ENCODE data around the gene ZNF580. TPM values are rescaled to one million over a fixed set of nuclear protein-coding genes. Genes with fewer than 3 reads are reported as not detected.

ZNF580 gene
- total RNA-seq = 10 to 100 TPM in 8 of 9 donors, 1 to 10 TPM in 1; 8.0 to 68.7 (median 42.0) TPM
- 100 to 1,000 TPM in 1 of 3 donors, 10 to 100 TPM in 2; 16.6 to 101 (median 97.5) TPM for polyA plus RNA-seq
- long read RNA-seq, donor 1, transcript ZNF580-201 (2 exons, 1,261 nt) = major isoform, 12 of 17 reads
- long read RNA-seq, donor 1, transcript ZNF580-202 (1 exons, 1,707 nt) = minor isoform, 5 of 17 reads
- long read RNA-seq, donor 1, partial matches to known transcripts = 0 of 17 reads
- long read RNA-seq, donor 1, other reads (novel, unspliced or antisense) = 0 of 17 reads
- long read RNA-seq, donor 2, transcript ZNF580-201 (2 exons, 1,261 nt) = major isoform, 9 of 12 reads
- long read RNA-seq, donor 2, partial matches to known transcripts = 0 of 12 reads
- long read RNA-seq, donor 2, other reads (novel, unspliced or antisense) = 0 of 12 reads
- long read RNA-seq, donor 3, transcript ZNF580-202 (1 exons, 1,707 nt) = minor isoform, 5 of 18 reads
- long read RNA-seq, donor 3, transcript ZNF580-201 (2 exons, 1,261 nt) = major isoform, 13 of 18 reads
- long read RNA-seq, donor 3, partial matches to known transcripts = 0 of 18 reads
- long read RNA-seq, donor 3, other reads (novel, unspliced or antisense) = 0 of 18 reads
- long read RNA-seq, donor 4, transcript ZNF580-201 (2 exons, 1,261 nt) = major isoform, 7 of 8 reads
- long read RNA-seq, donor 4, partial matches to known transcripts = 0 of 8 reads
- long read RNA-seq, donor 4, other reads (novel, unspliced or antisense) = 0 of 8 reads
- long read RNA-seq, donor 5, transcript ZNF580-201 (2 exons, 1,261 nt) = major isoform, 65 of 72 reads
- long read RNA-seq, donor 5, partial matches to known transcripts = 0 of 72 reads
- long read RNA-seq, donor 5, other reads (novel, unspliced or antisense) = 3 of 72 reads
- long read RNA-seq, donor 6, partial matches to known transcripts = 1 of 7 reads
- long read RNA-seq, donor 6, other reads (novel, unspliced or antisense) = 0 of 7 reads
- long read RNA-seq, donor 7, transcript ZNF580-202 (1 exons, 1,707 nt) = minor isoform, 7 of 18 reads
- long read RNA-seq, donor 7, transcript ZNF580-201 (2 exons, 1,261 nt) = major isoform, 11 of 18 reads
- long read RNA-seq, donor 7, partial matches to known transcripts = 0 of 18 reads
- long read RNA-seq, donor 7, other reads (novel, unspliced or antisense) = 0 of 18 reads
- long read RNA-seq, donor 8, transcript ZNF580-202 (1 exons, 1,707 nt) = minor isoform, 7 of 19 reads
- long read RNA-seq, donor 8, transcript ZNF580-201 (2 exons, 1,261 nt) = major isoform, 12 of 19 reads
- long read RNA-seq, donor 8, partial matches to known transcripts = 0 of 19 reads
- long read RNA-seq, donor 8, other reads (novel, unspliced or antisense) = 0 of 19 reads
- long read RNA-seq, donor 9, transcript ZNF580-201 (2 exons, 1,261 nt) = major isoform, 12 of 23 reads
- long read RNA-seq, donor 9, transcript ZNF580-202 (1 exons, 1,707 nt) = minor isoform, 10 of 23 reads
- long read RNA-seq, donor 9, partial matches to known transcripts = 0 of 23 reads
- long read RNA-seq, donor 9, other reads (novel, unspliced or antisense) = 0 of 23 reads
- long read RNA-seq, donor 10, transcript ZNF580-201 (2 exons, 1,261 nt) = major isoform, 10 of 15 reads
- long read RNA-seq, donor 10, partial matches to known transcripts = 0 of 15 reads
- long read RNA-seq, donor 10, other reads (novel, unspliced or antisense) = 0 of 15 reads

- WGBS, 4 donors = 0 to 1% (median 0%) methylated on average over 7 to 89 of the region's 89 CpGs
- H3K27me3 ChIP-seq = no peaks in the 10 kb centered on the region
- H3K27ac ChIP-seq = peak within 1 kb of the TSS; percentile 88 to 94 (median 91)
- intact Hi-C loops (cut with DNase I) = no loop called here
- H3K9me3 ChIP-seq (replicated peaks in 1 of 3) = no peaks in the 10 kb centered on the region
- peak within 1 kb of the TSS in 3 of 4 donors; percentile 17 to 81 (median 42) for H3K4me3 ChIP-seq
- peak in 1 of 2 donors; percentile 9 for TF ChIP-seq POLR2A (IDR thresholded peaks at IDR 0.05)
- TF ChIP-seq CTCF (IDR thresholded peaks at IDR 0.05) = no peak
- peak in 6 of 7 donors; percentile 66 to 82 (median 69) for DNase-seq
- peaks cover 0 to 13% of the 10 kb centered on the region in 2 donors for H3K36me3 ChIP-seq (replicated peaks in 1 of 2)
- H3K4me1 ChIP-seq (replicated peaks in 1 of 2) = peaks cover 37 to 61% of the 10 kb centered on the region in 2 donors
Observed at GRCh38 chr19:55640577-55641425, at the start of gene ZNF580. Gene ZNF580, plus strand, starts transcription at chr19:55641002. Its CDS starts 1,507 bp downstream, at chr19:55642509.

GRCh38 chr19:55591555-55591954 is 49.2 kb upstream of the ZNF580 start:
- no peak overlapping the region for H3K4me3 ChIP-seq
- no peak for TF ChIP-seq CTCF (IDR thresholded peaks at IDR 0.05)
- TF ChIP-seq POLR2A (IDR thresholded peaks at IDR 0.05) = no peak
- DNase-seq = no peak
- H3K4me1 ChIP-seq (replicated peaks in 1 of 2) = peaks cover 4 to 13% of the 10 kb centered on the region in 2 donors
- H3K36me3 ChIP-seq (replicated peaks in 1 of 2) = peaks cover 0 to 19% of the 10 kb centered on the region in 2 donors
- H3K9me3 ChIP-seq (replicated peaks in 1 of 3) = no peaks in the 10 kb centered on the region
- intact Hi-C loops (cut with DNase I) = no loop called here
- no peak overlapping the region for H3K27ac ChIP-seq
- WGBS, 4 donors = 76 to 87% (median 78%) methylated on average over 10 of the region's 10 CpGs
- no peaks in the 10 kb centered on the region for H3K27me3 ChIP-seq

- no peak for TF ChIP-seq CTCF (IDR thresholded peaks at IDR 0.05)
- TF ChIP-seq POLR2A (IDR thresholded peaks at IDR 0.05) = no peak
- WGBS, 4 donors = 89 to 96% (median 92%) methylated on average over 19 to 73 of the region's 73 CpGs
- intact Hi-C loops (cut with DNase I) = no loop called here
Observed at GRCh38 chr19:55592391-55593090, 48.3 kb upstream of the ZNF580 start.

More at GRCh38 chr19:55592391-55593090, 48.3 kb upstream of the ZNF580 start:
- H3K4me3 ChIP-seq = no peak overlapping the region
- no peaks in the 10 kb centered on the region for H3K9me3 ChIP-seq (replicated peaks in 1 of 3)
- peaks cover 0 to 3% of the 10 kb centered on the region in 2 donors for H3K4me1 ChIP-seq (replicated peaks in 1 of 2)
- H3K27me3 ChIP-seq = no peaks in the 10 kb centered on the region
- no peak for DNase-seq
- peaks cover 0 to 19% of the 10 kb centered on the region in 2 donors for H3K36me3 ChIP-seq (replicated peaks in 1 of 2)
- H3K27ac ChIP-seq = no peak overlapping the region
